Endothelial cell of umbilical vein (primary cell): ENCODE results near the gene GIT2. TPM values are rescaled to one million over a fixed set of nuclear protein-coding genes. Genes with fewer than 3 reads are reported as not detected.

Source experiments
- BruUV-seq: library from RNA; stranded (reverse); fragments of 400-500 nt; replicated peaks from 2 replicates; lab custom pipeline; 2021; lab: Mats Ljungman, UMichigan
- CTCF ChIA-PET: fragments of 300-600, 350-600 bp; sonication (Branson Sonifier 250); formaldehyde crosslinking; loops from one replicate; lab custom pipeline; 2021; ENCODE audit warnings: antibody characterized with exemption, inconsistent platforms; lab: Charles Lee
- POLR2A ChIA-PET: fragments of 300-600, 350-600 bp; sonication (Branson Sonifier 250); formaldehyde crosslinking; loops from one replicate; lab custom pipeline; 2021; ENCODE audit warnings: antibody characterized with exemption, inconsistent platforms; lab: Charles Lee
- DNase-seq: peaks from one replicate; pipeline ENCODE4 v3.0.0-alpha.2; 2011; ENCODE audit warnings: low read depth, low spot score
- FAIRE-seq: peaks from 2 replicates; lab custom pipeline; 2011; peaks lifted over from hg19 to GRCh38; lab: Jason Lieb, UNC
- H2AFZ ChIP-seq: 2 replicates; pipeline ENCODE4 v1.6.0; 2012; ENCODE audit warnings: low read depth, low read length, control low read depth, inconsistent platforms
- H3K27ac ChIP-seq: 2 replicates; pipeline ENCODE4 v1.5.1; 2011; ENCODE audit warnings: low read depth, mild to moderate bottlenecking, control low read depth, low read length, moderate library complexity; ENCODE audit not compliant: insufficient read depth
- H3K27me3 ChIP-seq, 2 experiments: 2 replicates each; pipeline versions ENCODE4 v1.6.0 to v1.6.1; 2011; ENCODE audit warnings: low read length in 2 of 2, mixed read lengths in 1 of 2; ENCODE audit not compliant: control insufficient read depth in 2 of 2, insufficient read depth in 2 of 2
- H3K36me3 ChIP-seq, 2 experiments: 2 replicates in 1 of 2; 3 replicates in 1 of 2; pipeline ENCODE4 v1.5.1; 2011; ENCODE audit warnings: low read length in 2 of 2, mild to moderate bottlenecking in 1 of 2, moderate library complexity in 1 of 2; ENCODE audit not compliant: control insufficient read depth in 2 of 2, insufficient read depth in 2 of 2; ENCODE audit errors: extremely low read depth in 1 of 2
- H3K4me1 ChIP-seq: 3 replicates; pipeline ENCODE4 v1.5.1; 2011; ENCODE audit warnings: mild to moderate bottlenecking, low read length; ENCODE audit not compliant: control insufficient read depth, insufficient read depth; ENCODE audit errors: extremely low read depth
- H3K4me2 ChIP-seq: 2 replicates; pipeline ENCODE4 v1.6.1; 2011; ENCODE audit warnings: low read length, control low read depth, mixed read lengths; ENCODE audit not compliant: insufficient read depth
- H3K4me3 ChIP-seq, 3 experiments: fragments of 200-600 bp in 1 of 3; sonication (generic), shearing (Covaris generic) in 1 of 3; replicated peaks in 1 of 3; 2 replicates each; pipeline ENCODE4 v1.5.1; 2011 to 2016; ENCODE audit warnings: control low read depth in 3 of 3, low read length in 3 of 3, mild to moderate bottlenecking in 2 of 3, inconsistent platforms in 1 of 3, low read depth in 1 of 3, moderate library complexity in 1 of 3; ENCODE audit not compliant: insufficient read depth in 1 of 3
- H3K79me2 ChIP-seq: 2 replicates; pipeline ENCODE4 v1.6.0; 2012; ENCODE audit warnings: low read length, inconsistent platforms; ENCODE audit not compliant: control insufficient read depth, insufficient read depth
- H3K9ac ChIP-seq: replicated peaks from 2 replicates; pipeline ENCODE3; 2011; ENCODE audit warnings: low read length, control low read depth; ENCODE audit not compliant: insufficient read depth; ENCODE audit errors: extremely low read depth
- H3K9me1 ChIP-seq: replicated peaks from 3 replicates; pipeline ENCODE4 v1.6.0; 2011; ENCODE audit warnings: mild to moderate bottlenecking, low read length; ENCODE audit not compliant: control insufficient read depth, insufficient read depth; ENCODE audit errors: extremely low read depth
- H3K9me3 ChIP-seq: replicated peaks from 2 replicates; pipeline ENCODE4 v1.5.1; 2012; ENCODE audit warnings: low read length, inconsistent platforms; ENCODE audit not compliant: control insufficient read depth, insufficient read depth
- H4K20me1 ChIP-seq: replicated peaks from 2 replicates; pipeline ENCODE3; 2011; ENCODE audit warnings: mild to moderate bottlenecking, low read length; ENCODE audit not compliant: control insufficient read depth, insufficient read depth; ENCODE audit errors: extremely low read depth
- EZH2 ChIP-seq: IDR thresholded peaks from 2 replicates; pipeline ENCODE4 v1.6.1; 2012; ENCODE audit warnings: borderline replicate concordance, low read depth, mild to moderate bottlenecking, moderate library complexity, low read length, inconsistent platforms; ENCODE audit not compliant: severe bottlenecking
- GATA2 ChIP-seq: IDR thresholded peaks from 2 replicates; pipeline ENCODE4 v1.7.0; 2011; ENCODE audit warnings: low read depth, mild to moderate bottlenecking, moderate library complexity, mixed read lengths, low read length; ENCODE audit not compliant: insufficient read length, insufficient read depth
- JUN ChIP-seq: IDR thresholded peaks from 2 replicates; pipeline ENCODE4 v1.6.1; 2011; ENCODE audit warnings: borderline replicate concordance, low read depth; ENCODE audit not compliant: insufficient read length, insufficient read depth
- MYC ChIP-seq: IDR thresholded peaks from one replicate; pipeline ENCODE4 v1.6.1; 2011; ENCODE audit warnings: mild to moderate bottlenecking, low read depth, low read length
- POLR2A ChIP-seq: IDR thresholded peaks from 2 replicates; pipeline ENCODE4 v1.6.1; 2012; ENCODE audit warnings: low read depth, mild to moderate bottlenecking, control low read depth, low read length
- POLR2AphosphoS5 ChIP-seq: IDR thresholded peaks from 2 replicates; pipeline ENCODE4 v1.6.1; 2012; ENCODE audit warnings: low read depth, mild to moderate bottlenecking, control low read depth, low read length, moderate library complexity; ENCODE audit not compliant: insufficient read depth
- dilution Hi-C: fragments of 300-500 bp; cut with MboI; formaldehyde crosslinking; loops from one replicate; pipeline ENCODE4 v1.15.0; 2019; ENCODE audit warnings: low sequenced_read_pairs; ENCODE audit not compliant: extremely low pct_ligation_motif_present
- intact Hi-C: fragments of 100-400 bp; cut with micrococcal nuclease; formaldehyde crosslinking; loops from one replicate; pipeline ENCODE4 v1.10.0; 2022
- polyA plus RNA-seq, 4 experiments: library from polyadenylated mRNA; depleted of rRNA in 3 of 4; stranded (reverse) in 3 of 4; unstranded in 1 of 4; fragments of >200 nt; gene quantifications; 2 replicates each; pipeline versions ENCODE4 v1.2.1 to v1.2.3, GENCODE V29; 2011 to 2012; ENCODE audit warnings: missing spikeins in 1 of 4
- total RNA-seq: library from RNA; stranded (reverse); gene quantifications from 2 replicates; pipeline ENCODE4 v1.2.3, GENCODE V29; 2021
- TF ChIP-seq, protein P1 (sequence below), 2 donors: IDR thresholded peaks; 1 replicate in 1 of 2; 2 replicates in 1 of 2; pipeline ENCODE4 v1.5.1; 2011; ENCODE audit warnings: low read length in 2 of 2, mild to moderate bottlenecking in 2 of 2, moderate library complexity in 2 of 2, control low read depth in 1 of 2, inconsistent platforms in 1 of 2, low read depth in 1 of 2; ENCODE audit not compliant: insufficient read depth in 1 of 2; ENCODE audit errors: extremely low read depth in 1 of 2
- TF ChIP-seq, protein P2 (sequence below): IDR thresholded peaks from 2 replicates; pipeline ENCODE4 v1.6.1; 2011; ENCODE audit not compliant: insufficient read depth, insufficient read length

Gene GIT2
- total and polyA plus RNA-seq, 2 donors (not counting 3 experiments of a cell fraction or from before 2014, with no cell fraction given) = 37.3 to 77.2 TPM

DNA sequence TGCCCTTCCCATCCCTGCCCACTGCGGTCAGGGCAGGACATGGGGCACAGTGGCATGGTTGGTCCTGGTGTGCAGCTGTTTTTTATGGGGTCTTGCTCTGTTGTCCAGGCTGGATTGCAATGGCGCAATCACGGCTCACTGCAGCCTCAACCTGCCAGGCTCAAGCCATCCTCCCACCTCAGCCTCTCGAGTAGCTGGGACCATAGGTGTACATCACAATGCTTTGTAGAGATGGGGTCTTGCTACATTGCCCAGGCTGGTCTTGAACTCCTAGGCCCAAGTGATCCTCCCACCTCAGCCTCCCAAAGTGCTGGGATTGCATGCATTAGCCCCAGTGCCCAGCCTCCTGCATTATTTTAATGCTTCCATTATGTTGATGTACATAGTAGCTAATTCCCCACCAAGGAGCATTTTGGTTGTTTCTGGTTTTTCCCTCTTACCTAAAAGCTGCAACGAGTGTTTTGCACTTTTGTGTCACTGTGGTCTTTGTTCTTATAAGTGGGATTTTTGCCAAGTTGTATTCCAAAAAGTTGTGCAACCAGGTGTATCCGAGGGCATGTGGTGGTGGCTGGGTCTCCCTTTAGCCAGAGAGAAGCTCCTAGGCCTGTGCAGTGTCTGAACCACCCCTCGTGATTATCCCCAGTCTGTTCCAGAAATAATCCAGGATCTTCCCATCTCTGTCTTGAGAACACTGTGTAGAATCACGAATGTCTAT lies 85.8 kb downstream of the GIT2 start:
- Histone ChIP-seq H3K9me1 (no peaks in the 10 kb centered on the region), H3K27ac (no peak overlapping the region), H3K9ac (no peak overlapping the region), H3K4me3 (no peak overlapping the region), H2AFZ (no peak overlapping the region), H3K9me3 (no peaks in the 10 kb centered on the region), H3K4me1 (no peaks in the 10 kb centered on the region), H3K4me2 (no peak overlapping the region), H3K27me3 (no peaks in the 10 kb centered on the region), H3K36me3 (peaks cover 18 to 26% of the 10 kb centered on the region in 2 experiments), H3K79me2 (no peaks in the 10 kb centered on the region), H4K20me1 (no peaks in the 10 kb centered on the region)
- ChIA-PET POLR2A (interaction anchor here (0.6 kb wide), 1 partner anchor 107 kb away, joined by 3 read pairs; no protein-coding TSS in a partner anchor), CTCF (interaction anchor here (0.9 to 2.7 kb wide), 6 partner anchors 9 to 56 kb away, joined by 3 to 20 read pairs (median 4); no protein-coding TSS in a partner anchor)
- BruUV-seq = no TSS peak
- FAIRE-seq (no peak), DNase-seq (no peak)
- no peak for TF ChIP-seq JUN
- TF ChIP-seq POLR2AphosphoS5 = no peak
- TF ChIP-seq POLR2A = no peak
- TF ChIP-seq, protein P1, sequence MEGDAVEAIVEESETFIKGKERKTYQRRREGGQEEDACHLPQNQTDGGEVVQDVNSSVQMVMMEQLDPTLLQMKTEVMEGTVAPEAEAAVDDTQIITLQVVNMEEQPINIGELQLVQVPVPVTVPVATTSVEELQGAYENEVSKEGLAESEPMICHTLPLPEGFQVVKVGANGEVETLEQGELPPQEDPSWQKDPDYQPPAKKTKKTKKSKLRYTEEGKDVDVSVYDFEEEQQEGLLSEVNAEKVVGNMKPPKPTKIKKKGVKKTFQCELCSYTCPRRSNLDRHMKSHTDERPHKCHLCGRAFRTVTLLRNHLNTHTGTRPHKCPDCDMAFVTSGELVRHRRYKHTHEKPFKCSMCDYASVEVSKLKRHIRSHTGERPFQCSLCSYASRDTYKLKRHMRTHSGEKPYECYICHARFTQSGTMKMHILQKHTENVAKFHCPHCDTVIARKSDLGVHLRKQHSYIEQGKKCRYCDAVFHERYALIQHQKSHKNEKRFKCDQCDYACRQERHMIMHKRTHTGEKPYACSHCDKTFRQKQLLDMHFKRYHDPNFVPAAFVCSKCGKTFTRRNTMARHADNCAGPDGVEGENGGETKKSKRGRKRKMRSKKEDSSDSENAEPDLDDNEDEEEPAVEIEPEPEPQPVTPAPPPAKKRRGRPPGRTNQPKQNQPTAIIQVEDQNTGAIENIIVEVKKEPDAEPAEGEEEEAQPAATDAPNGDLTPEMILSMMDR (IDR thresholded peaks at IDR 0.05; ENCODE audit: extremely low read depth in 1 of 2, insufficient read depth in 1 of 2, low read depth in 1 of 2, low read length in 2 of 2) = no peak
- TF ChIP-seq, protein P2, sequence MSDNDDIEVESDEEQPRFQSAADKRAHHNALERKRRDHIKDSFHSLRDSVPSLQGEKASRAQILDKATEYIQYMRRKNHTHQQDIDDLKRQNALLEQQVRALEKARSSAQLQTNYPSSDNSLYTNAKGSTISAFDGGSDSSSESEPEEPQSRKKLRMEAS = no peak
- TF ChIP-seq GATA2 = no peak
- no peak for TF ChIP-seq MYC
- no peak for TF ChIP-seq EZH2
- dilution Hi-C loops (no loop called here), intact Hi-C loops (no loop called here)
